ENCODE data around the gene DNAJB8.

The DNAJB8 gene

DNA sequence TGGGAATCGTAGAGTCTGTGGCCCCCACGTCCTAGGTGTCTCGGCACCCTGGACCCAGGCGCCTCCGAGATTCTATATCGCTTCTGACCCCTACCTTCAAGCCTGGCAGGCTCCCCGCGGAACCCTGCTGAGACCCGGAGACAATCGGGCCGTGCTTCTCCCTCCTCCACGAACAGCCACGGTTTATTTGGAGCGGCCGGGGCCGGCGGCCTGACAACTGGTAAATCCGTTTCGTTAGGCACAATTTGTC lies 24.9 kb upstream of the DNAJB8 start:
- H3K27me3 ChIP-seq = peaks cover 100% of the 10 kb centered on the region in 11 experiments
- no peak overlapping the region for H3K4me2 ChIP-seq
- no peaks in the 10 kb centered on the region for H3K36me3 ChIP-seq
- peaks cover 4 to 98% (median 79%) of the 10 kb centered on the region in 11 experiments; a peak in 20 of 22 replicates for H4K20me1 ChIP-seq
- H3K4me1 ChIP-seq = peaks cover 31 to 51% (median 47%) of the 10 kb centered on the region in 10 experiments
- no peak overlapping the region for H3K9ac ChIP-seq
- no peak for TF ChIP-seq Cebpa-rat (IDR thresholded peaks at IDR 0.05)
- no peaks in the 10 kb centered on the region; a peak in 1 of 22 replicates for H3K9me3 ChIP-seq (replicated peaks in 1 of 11)
- H3K27ac ChIP-seq = no peak overlapping the region
- H3K4me3 ChIP-seq = no peak overlapping the region; a peak in 1 of 20 replicates

DNA sequence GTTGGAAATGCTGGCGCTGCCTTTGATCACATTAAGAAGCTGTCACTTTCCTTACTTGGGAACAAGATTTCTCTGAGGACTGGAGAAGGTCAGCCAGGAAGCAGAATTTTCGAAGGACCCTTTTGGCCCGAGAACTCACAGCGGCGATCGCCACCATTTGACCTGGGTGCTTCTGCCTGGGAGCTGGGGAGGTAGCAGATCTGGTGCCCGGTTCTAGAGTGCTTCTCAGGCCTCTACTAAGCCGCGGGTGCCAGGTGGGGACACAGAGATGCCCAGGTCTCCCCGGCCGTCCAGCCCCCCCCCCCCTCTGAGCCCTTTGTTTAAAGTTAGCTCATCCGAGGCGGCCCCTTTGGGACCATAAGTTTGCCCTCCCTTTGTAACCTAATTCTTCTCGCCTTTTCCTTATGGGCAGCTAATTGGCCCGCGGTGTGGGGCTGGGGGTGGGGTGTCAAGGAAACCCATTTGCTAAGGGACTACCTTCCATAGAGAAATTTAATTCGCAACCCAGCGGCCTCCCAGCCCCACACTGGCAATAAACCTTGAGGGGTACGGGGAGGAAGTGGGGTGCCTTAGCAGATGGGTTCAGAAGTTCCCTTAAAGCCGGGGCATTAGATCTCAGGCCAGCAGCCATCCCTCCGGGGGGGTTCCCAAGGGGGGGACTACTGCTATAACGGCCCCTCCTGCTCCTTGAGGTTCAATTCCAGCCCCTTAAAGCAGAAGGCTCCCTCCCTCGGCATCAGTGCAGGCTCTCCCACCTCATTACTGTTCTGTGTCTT lies 24.4 kb upstream of the DNAJB8 start:
- Histone ChIP-seq H3K4me3 (no peak overlapping the region; a peak in 1 of 20 replicates), H3K4me1 (peaks cover 31 to 55% (median 48%) of the 10 kb centered on the region in 10 experiments), H3K4me2 (no peak overlapping the region), H3K9ac (no peak overlapping the region), H3K36me3 (no peaks in the 10 kb centered on the region), H3K27me3 (peaks cover 100% of the 10 kb centered on the region in 11 experiments), H3K9me3 (replicated peaks in 1 of 11) (no peaks in the 10 kb centered on the region; a peak in 1 of 22 replicates), H3K27ac (no peak overlapping the region), H4K20me1 (peaks cover 4 to 98% (median 84%) of the 10 kb centered on the region in 11 experiments; a peak in 20 of 22 replicates)
- no peak for TF ChIP-seq Cebpa-rat (IDR thresholded peaks at IDR 0.05)

DNA sequence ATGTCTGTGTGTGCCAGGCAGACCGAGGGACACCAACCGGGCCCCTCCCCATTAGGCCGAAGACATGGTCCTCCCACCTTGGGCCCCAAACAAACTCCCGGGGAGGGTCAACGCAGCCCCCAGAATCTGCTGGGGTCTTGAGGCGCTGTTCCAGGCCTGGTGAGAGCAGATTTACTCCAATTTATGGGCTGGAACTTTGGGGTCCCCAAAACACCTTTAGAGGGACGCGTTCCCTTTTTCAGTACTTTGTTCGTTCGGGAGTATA lies 23.9 kb upstream of the DNAJB8 start:
- Histone ChIP-seq H3K9me3 (replicated peaks in 1 of 11) (no peaks in the 10 kb centered on the region; a peak in 1 of 22 replicates), H3K4me1 (peaks cover 31 to 56% (median 48%) of the 10 kb centered on the region in 10 experiments), H4K20me1 (peaks cover 4 to 100% (median 87%) of the 10 kb centered on the region in 11 experiments; a peak in 20 of 22 replicates), H3K27ac (no peak overlapping the region), H3K4me3 (peak overlapping the region in 2 of 10 experiments; percentile 56 to 68; a peak in 2 of 20 replicates), H3K4me2 (peak overlapping the region in 4 of 11 experiments; percentile 89 to 99 (median 92); a peak in 4 of 22 replicates), H3K36me3 (no peaks in the 10 kb centered on the region), H3K27me3 (peaks cover 100% of the 10 kb centered on the region in 11 experiments), H3K9ac (no peak overlapping the region)
- no peak for TF ChIP-seq Cebpa-rat (IDR thresholded peaks at IDR 0.05)

DNA sequence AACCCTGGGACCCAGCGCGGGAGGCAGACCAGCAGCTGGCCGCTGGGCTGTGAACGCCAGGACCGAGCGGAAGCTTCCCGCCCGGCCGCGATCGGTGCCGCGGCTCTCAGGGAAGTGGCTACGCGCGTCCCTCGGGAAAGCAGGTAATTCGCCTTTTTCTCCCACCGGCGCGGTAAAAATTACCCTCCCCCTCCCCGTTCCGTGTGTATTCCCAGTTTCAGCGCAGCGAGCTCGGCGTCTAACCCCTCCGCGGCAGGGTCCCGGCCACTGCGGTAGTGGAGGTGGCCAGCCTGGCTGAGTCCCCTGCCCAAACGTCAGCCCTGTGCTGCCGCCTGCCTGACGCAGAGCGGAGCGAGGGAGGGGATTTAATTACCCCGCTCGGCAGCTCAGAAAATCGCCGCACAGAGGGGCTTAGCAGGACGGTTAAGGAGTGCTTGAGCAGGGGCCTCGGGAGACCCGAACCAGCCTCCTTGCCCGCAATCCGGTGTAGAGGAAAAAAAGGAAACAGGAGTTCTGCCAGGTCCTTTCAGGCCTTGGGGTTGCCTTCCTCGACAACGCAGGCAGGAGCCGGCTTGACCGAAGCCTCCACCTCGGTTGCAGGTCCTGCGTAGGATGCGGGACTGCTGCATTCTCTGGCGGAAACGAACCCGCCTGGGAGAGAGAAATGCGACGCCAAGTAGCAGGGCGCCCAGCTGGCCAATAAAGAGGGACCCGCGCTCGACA lies 23.4 kb upstream of the DNAJB8 start:
- peak overlapping the region; percentile 41 to 68 (median 52) for H3K4me3 ChIP-seq
- H3K9ac ChIP-seq = peak overlapping the region in 3 of 11 experiments; percentile 25 to 41 (median 33); a peak in 4 of 22 replicates
- H3K4me2 ChIP-seq = peak overlapping the region; percentile 70 to 99 (median 89)
- H3K9me3 ChIP-seq (replicated peaks in 1 of 11) = no peaks in the 10 kb centered on the region; a peak in 1 of 22 replicates
- TF ChIP-seq Cebpa-rat (IDR thresholded peaks at IDR 0.05) = no peak
- no peaks in the 10 kb centered on the region for H3K36me3 ChIP-seq
- peaks cover 100% of the 10 kb centered on the region in 11 experiments for H3K27me3 ChIP-seq
- H3K27ac ChIP-seq = no peak overlapping the region
- peaks cover 31 to 56% (median 48%) of the 10 kb centered on the region in 10 experiments for H3K4me1 ChIP-seq
- H4K20me1 ChIP-seq = peaks cover 4 to 100% (median 91%) of the 10 kb centered on the region in 11 experiments; a peak in 20 of 22 replicates

DNA sequence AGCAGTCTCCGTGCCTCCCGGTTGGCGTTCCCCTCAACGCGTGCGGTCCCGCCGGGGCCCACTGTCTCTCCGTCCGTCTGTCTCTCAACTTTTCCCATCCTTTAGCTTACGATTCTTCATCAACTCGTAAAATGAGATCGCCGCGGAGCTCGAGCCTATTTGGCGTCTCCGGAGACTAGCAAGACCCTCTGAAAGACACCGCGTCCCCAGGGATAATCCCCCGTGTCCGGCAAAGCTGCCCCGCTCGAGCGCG lies 22.9 kb upstream of the DNAJB8 start:
- Histone ChIP-seq H3K27ac (0 out of 22 replicates have a peak overlapping the region, but pooled peaks of 1 of the 11 experiments have one; percentile 1), H3K4me3 (peak overlapping the region; percentile 41 to 68 (median 52)), H4K20me1 (peaks cover 4 to 100% (median 96%) of the 10 kb centered on the region in 11 experiments; a peak in 20 of 22 replicates), H3K36me3 (no peaks in the 10 kb centered on the region), H3K4me2 (peak overlapping the region; percentile 70 to 99 (median 89)), H3K9ac (peak overlapping the region in 5 of 11 experiments; percentile 25 to 46 (median 33); a peak in 6 of 22 replicates), H3K9me3 (replicated peaks in 1 of 11) (no peaks in the 10 kb centered on the region; a peak in 1 of 22 replicates), H3K27me3 (peaks cover 100% of the 10 kb centered on the region in 11 experiments), H3K4me1 (peaks cover 36 to 57% (median 48%) of the 10 kb centered on the region in 10 experiments)
- no peak for TF ChIP-seq Cebpa-rat (IDR thresholded peaks at IDR 0.05)

DNA sequence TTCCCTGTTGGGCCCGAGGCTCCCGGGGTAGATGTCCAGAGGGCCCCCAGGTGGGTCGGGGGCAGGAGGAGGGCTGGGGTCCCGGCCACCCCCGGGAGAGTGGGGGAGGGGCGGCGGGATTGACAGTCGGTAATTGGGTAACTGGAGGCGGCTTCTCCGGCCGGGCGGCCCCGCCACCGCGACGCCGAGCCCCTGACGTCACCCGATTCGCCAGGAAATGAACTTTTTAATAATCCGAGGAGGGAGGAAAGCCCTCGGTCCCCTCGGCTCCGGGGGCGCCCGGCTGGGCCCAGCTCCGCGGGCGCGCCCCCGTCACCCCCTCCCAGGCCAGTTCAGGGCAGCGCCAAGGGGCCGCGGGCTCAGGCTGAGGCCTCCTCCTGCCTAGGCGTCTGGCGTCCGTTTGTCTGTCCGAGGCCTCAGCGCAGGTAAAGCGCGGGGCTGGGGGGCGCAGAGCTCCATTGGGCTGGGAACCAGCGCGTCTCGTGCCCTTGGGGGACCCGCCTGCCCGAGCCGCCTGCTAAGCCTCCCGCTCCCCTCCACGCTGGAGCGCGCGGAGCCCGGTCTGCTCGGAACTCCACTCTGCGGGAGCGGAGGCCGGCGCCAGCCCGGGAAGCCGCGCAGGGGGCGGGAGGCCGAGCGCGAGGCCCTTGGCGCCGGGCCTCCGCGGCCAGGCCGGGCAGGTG lies 22.4 kb upstream of the DNAJB8 start:
- H3K4me1 ChIP-seq = peaks cover 40 to 59% (median 49%) of the 10 kb centered on the region in 10 experiments
- peak overlapping the region; percentile 41 to 68 (median 52) for H3K4me3 ChIP-seq
- peaks cover 100% of the 10 kb centered on the region in 11 experiments for H3K27me3 ChIP-seq
- H3K27ac ChIP-seq = 0 out of 22 replicates have a peak overlapping the region, but pooled peaks of 1 of the 11 experiments have one; percentile 1
- H3K9ac ChIP-seq = peak overlapping the region in 6 of 11 experiments; percentile 25 to 56 (median 37); a peak in 8 of 22 replicates
- H3K9me3 ChIP-seq (replicated peaks in 1 of 11) = no peaks in the 10 kb centered on the region; a peak in 1 of 22 replicates
- no peaks in the 10 kb centered on the region for H3K36me3 ChIP-seq
- H4K20me1 ChIP-seq = peaks cover 4 to 100% (median 98%) of the 10 kb centered on the region in 11 experiments; a peak in 20 of 22 replicates
- peak overlapping the region; percentile 70 to 99 (median 89) for H3K4me2 ChIP-seq
- no peak for TF ChIP-seq Cebpa-rat (IDR thresholded peaks at IDR 0.05)

DNA sequence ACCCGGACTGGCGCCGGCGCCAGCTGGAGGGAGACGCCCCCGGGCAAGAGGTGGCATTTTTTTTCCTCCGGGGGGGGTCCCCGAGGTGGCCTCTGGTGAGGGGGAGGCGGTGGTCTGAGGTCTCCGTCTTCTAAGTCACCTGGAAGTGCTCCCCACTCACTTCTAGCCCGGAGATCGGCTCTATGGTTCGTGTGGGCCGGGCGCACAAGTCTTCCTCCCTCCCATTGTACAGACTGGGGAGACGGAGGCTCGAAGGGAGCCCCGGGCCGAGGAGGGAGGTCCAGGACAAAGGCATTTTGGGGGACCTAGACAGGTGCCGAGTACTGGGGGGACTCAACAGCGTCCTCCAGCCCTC lies 21.9 kb upstream of the DNAJB8 start:
- Histone ChIP-seq H3K4me2 (peak overlapping the region; percentile 70 to 99 (median 89)), H3K27me3 (peaks cover 100% of the 10 kb centered on the region in 11 experiments), H3K9me3 (replicated peaks in 1 of 11) (no peaks in the 10 kb centered on the region; a peak in 1 of 22 replicates), H3K9ac (peak overlapping the region in 2 of 11 experiments; percentile 46 to 56; a peak in 2 of 22 replicates), H3K36me3 (no peaks in the 10 kb centered on the region), H4K20me1 (peaks cover 4 to 100% (median 98%) of the 10 kb centered on the region in 11 experiments; a peak in 20 of 22 replicates), H3K27ac (no peak overlapping the region), H3K4me3 (peak overlapping the region in 9 of 10 experiments; percentile 41 to 68 (median 53); a peak in 16 of 20 replicates), H3K4me1 (peaks cover 45 to 63% (median 54%) of the 10 kb centered on the region in 10 experiments)
- TF ChIP-seq Cebpa-rat (IDR thresholded peaks at IDR 0.05) = no peak

DNA sequence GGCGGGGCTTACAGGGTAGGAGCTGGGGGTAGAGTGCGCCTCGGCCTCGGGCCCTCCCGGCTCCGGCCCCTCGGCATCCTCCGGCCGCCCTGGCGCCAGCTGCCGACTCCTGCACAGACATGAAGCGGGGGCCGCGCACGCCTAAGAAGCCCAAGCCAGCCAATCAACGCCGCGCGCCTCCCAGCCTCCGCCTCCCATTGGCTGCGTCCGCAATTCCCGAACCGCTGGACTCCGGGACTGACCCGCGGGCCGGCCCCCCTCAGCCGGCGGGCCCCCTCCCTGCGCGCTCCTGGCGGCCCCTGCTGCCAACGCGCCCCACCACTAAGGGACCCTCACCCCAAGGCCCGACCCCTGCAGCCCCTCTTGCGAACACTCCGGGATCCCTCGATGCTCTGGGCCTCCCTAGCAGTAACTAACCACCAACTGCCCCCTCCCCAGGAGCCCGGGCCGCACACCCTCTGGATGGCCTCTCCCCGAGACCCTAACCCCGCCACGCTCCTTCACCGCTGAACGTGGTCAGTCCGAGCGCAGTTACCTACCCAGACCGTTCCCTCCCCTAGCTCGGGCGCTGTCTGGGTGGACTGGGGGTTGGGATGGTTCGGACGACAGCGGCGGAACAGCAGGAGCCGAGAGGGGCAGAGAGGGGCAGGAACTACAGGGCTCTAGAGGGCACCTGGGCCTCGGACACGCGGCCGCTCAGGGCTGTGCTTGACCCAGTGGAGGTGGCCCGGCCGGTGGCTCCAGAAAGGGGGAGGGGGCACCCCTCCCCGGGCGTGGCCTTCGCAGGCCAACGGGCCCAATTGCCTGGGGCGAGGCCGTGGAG lies 21.3 kb upstream of the DNAJB8 start:
- Histone ChIP-seq H3K4me3 (peak overlapping the region; percentile 29 to 68 (median 46); a peak in 8 of 20 replicates), H3K4me2 (peak overlapping the region; percentile 47 to 99 (median 81); a peak in 19 of 22 replicates), H3K4me1 (peaks cover 51 to 68% (median 58%) of the 10 kb centered on the region in 10 experiments), H3K36me3 (no peaks in the 10 kb centered on the region), H3K27ac (no peak overlapping the region), H3K9ac (no peak overlapping the region), H4K20me1 (peaks cover 4 to 100% (median 99%) of the 10 kb centered on the region in 11 experiments; a peak in 20 of 22 replicates), H3K9me3 (replicated peaks in 1 of 11) (no peaks in the 10 kb centered on the region; a peak in 1 of 22 replicates), H3K27me3 (peaks cover 100% of the 10 kb centered on the region in 11 experiments)
- TF ChIP-seq Cebpa-rat (IDR thresholded peaks at IDR 0.05) = no peak

Measured in BLaER1 treated with 17β-estradiol and CSF1 and Interleukin-3, amounts not matched to agents 10 nM and 100 nM (cell line).